OCI-LY7 (cell line): ENCODE data around the gene EWSR1.

Source experiments
- EZH2phosphoT487 ChIP-seq: fragments of 200-600 bp; sonication (generic); IDR thresholded peaks from 2 replicates; pipeline ENCODE4 v1.6.1; 2018; ENCODE audit warnings: low read depth, borderline replicate concordance, mild to moderate bottlenecking, mixed run types, antibody characterized with exemption, low read length, moderate library complexity, mixed read lengths
- TF ChIP-seq, protein P1 (sequence below): fragments of 200-600 bp; sonication (generic); conservative IDR thresholded peaks from 2 replicates; pipeline ENCODE4 v1.5.1; 2014; ENCODE audit warnings: mild to moderate bottlenecking, antibody characterized with exemption, low read length, moderate library complexity, mixed read lengths

DNA sequence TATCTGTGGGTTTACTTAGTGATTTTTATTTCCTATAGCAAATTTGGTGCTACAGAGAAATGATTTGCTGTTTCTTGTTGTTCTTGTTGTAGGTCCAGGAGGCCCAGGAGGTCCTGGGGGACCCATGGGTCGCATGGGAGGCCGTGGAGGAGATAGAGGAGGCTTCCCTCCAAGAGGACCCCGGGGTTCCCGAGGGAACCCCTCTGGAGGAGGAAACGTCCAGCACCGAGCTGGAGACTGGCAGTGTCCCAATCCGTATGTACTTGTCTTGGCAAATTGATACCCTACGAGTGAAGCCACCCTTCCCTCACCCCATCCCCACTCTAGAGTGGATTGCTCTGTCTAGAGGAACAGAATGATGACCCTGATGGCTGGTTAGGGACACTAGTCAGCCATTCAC, 30.6 kb downstream of the EWSR1 start:
- TF ChIP-seq, protein P1, sequence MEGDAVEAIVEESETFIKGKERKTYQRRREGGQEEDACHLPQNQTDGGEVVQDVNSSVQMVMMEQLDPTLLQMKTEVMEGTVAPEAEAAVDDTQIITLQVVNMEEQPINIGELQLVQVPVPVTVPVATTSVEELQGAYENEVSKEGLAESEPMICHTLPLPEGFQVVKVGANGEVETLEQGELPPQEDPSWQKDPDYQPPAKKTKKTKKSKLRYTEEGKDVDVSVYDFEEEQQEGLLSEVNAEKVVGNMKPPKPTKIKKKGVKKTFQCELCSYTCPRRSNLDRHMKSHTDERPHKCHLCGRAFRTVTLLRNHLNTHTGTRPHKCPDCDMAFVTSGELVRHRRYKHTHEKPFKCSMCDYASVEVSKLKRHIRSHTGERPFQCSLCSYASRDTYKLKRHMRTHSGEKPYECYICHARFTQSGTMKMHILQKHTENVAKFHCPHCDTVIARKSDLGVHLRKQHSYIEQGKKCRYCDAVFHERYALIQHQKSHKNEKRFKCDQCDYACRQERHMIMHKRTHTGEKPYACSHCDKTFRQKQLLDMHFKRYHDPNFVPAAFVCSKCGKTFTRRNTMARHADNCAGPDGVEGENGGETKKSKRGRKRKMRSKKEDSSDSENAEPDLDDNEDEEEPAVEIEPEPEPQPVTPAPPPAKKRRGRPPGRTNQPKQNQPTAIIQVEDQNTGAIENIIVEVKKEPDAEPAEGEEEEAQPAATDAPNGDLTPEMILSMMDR = no peak
- TF ChIP-seq EZH2phosphoT487 = no peak
